ENCODE measurements around the gene RITA1.

DNA sequence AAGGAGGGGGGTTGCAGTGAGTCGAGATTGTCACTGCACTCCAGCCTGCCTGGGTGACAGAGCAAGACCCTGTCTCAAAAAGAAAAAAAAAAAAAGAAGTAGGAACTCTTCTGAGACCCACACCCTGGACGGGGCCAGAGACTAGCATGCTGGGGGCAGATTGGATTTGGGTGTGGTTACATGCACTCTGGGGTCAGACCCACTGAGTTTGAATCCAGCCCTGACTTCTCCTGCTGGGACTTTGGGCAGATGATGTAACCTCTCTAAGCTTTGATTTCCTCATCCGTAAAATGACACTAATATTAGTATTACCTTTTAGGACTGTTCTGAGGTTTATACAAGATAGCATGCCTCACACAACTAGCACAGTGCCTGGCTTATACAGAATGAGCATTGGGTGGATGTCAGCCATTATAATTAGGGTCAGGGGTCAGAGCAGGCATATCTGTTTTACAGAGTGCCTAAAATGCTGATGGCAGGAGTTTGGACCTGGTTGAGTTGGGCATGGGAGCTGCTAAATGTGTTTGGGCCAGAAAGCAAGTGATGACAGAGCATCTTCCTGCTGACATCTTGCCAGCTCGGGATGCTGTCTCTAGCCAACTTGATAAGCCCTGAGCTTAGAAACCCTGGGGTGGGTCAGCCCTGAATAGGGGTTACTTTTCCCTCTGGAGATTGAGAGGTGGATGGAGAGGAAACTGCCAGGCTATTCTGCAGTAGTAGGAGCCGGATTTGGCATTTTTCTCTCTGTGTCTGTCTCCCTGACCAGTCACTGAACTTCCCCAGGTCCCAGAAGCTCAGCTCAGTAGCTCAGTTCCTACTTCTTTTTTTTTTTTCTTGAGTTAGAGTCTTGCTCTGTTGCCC lies 51.2 kb downstream of the RITA1 start:
- TF ChIP-seq, protein P1, sequence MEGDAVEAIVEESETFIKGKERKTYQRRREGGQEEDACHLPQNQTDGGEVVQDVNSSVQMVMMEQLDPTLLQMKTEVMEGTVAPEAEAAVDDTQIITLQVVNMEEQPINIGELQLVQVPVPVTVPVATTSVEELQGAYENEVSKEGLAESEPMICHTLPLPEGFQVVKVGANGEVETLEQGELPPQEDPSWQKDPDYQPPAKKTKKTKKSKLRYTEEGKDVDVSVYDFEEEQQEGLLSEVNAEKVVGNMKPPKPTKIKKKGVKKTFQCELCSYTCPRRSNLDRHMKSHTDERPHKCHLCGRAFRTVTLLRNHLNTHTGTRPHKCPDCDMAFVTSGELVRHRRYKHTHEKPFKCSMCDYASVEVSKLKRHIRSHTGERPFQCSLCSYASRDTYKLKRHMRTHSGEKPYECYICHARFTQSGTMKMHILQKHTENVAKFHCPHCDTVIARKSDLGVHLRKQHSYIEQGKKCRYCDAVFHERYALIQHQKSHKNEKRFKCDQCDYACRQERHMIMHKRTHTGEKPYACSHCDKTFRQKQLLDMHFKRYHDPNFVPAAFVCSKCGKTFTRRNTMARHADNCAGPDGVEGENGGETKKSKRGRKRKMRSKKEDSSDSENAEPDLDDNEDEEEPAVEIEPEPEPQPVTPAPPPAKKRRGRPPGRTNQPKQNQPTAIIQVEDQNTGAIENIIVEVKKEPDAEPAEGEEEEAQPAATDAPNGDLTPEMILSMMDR (IDR thresholded peaks at IDR 0.05 in 2 of 3, conservative IDR thresholded peaks at IDR 0.05 in 1 of 3; ENCODE audit: control insufficient read depth in 2 of 3, extremely low read depth in 1 of 3, insufficient read depth in 1 of 3, low read depth in 3 of 3, low read length in 3 of 3), result no peak
- TF ChIP-seq EGR1 (IDR thresholded peaks at IDR 0.05; ENCODE audit: borderline replicate concordance in 1 of 2, low read depth in 2 of 2, low read length in 2 of 2), result no peak
- TF ChIP-seq RAD21 (IDR thresholded peaks at IDR 0.05; ENCODE audit: insufficient read depth, low read depth, low read length), result no peak
- TF ChIP-seq HDAC2 (IDR thresholded peaks at IDR 0.05), result no peak
- no peak for TF ChIP-seq POLR2AphosphoS5 (IDR thresholded peaks at IDR 0.05; ENCODE audit: low read length)
